Stimulated activated CD8-positive, alpha-beta memory T cell treated with anti-CD3 and anti-CD28 coated beads, Interleukin-7, amount 100 ng/mL, for 24 hours (primary cell): ENCODE measurements around the gene HHAT.

Experiments
- DNase-seq: peaks from one replicate; pipeline ENCODE4 v3.0.0-alpha.2; 2020; ENCODE audit warnings: low read depth

HHAT gene

GRCh38 chr1:210723646-210724045 lies 394.9 kb downstream of the HHAT start:
- no peak for DNase-seq

DNA sequence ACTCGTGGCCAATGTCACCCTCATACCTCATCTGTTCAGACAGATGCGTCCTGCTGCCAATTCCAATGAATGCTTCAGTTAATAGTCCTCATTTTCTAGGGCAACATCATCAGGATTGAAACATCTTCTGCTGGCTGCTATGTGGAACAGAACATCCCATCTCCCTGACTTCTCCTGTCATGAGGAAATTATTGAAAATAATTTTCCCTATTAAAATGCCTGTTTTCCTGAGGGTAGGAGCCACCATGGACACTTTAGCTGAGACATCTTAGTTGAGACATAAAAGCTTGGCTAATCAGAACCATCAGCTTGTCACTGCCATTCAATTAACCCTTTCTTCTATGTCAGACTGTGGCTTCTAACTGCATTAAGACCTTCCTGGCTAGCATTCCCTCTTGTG lies 396.1 kb downstream of the HHAT start:
- no peak for DNase-seq
